Pancreas (tissue), 10 donors: ENCODE measurements around the gene L2HGDH. TPM values are rescaled to one million over a fixed set of nuclear protein-coding genes. Genes with fewer than 3 reads are reported as not detected.
"Not testable (repeated sequence)": the region's sequence is repeated elsewhere in the genome, so short reads cannot be mapped to it uniquely, and the experiment has no call there.

Source experiments
- ATAC-seq, 4 donors: fragments of 200-7000 bp; cut with Tn5 transposase; one replicate each; pipeline versions ENCODE4 v1.8.0 to v1.9.1; 2020; ENCODE audit warnings: mild to moderate bottlenecking in 4 of 4, moderate library complexity in 4 of 4
- DNase-seq, 6 donors: peaks; one replicate each; pipeline ENCODE4 v3.0.0-alpha.2; 2020
- FAIRE-seq: peaks from 2 replicates; lab custom pipeline; 2012; peaks lifted over from hg19 to GRCh38; lab: Jason Lieb, UNC
- H3K27ac ChIP-seq, 4 donors: fragments of 200-600 bp; sonication (generic); 1 replicate in 3 of 4; 2 replicates in 1 of 4; pipeline versions ENCODE4 v1.5.0 to v1.8.0; 2020
- H3K27me3 ChIP-seq, 4 donors: fragments of 200-600 bp; one replicate each; pipeline ENCODE4 v1.8.0; 2021
- H3K36me3 ChIP-seq, 3 donors: fragments of 200-600 bp; sonication (generic) in 1 of 3; one replicate each; pipeline versions ENCODE4 v1.5.0 to v1.8.0; 2020 to 2021
- H3K4me1 ChIP-seq, 3 donors: fragments of 200-600 bp; one replicate each; pipeline ENCODE4 v1.8.0; 2021
- H3K4me3 ChIP-seq, 4 donors: fragments of 200-600 bp; sonication (generic) in 2 of 4; one replicate each; pipeline versions ENCODE4 v1.5.0 to v1.8.0; 2020 to 2021
- H3K9me3 ChIP-seq, 4 donors: fragments of 200-600 bp; one replicate each; pipeline ENCODE4 v1.8.0; 2021
- WGBS, 2 donors: extraction: QIAGEN DNeasy Blood & Tissue Kit; methylation state at CpG; one replicate each; pipeline ENCODE4 v1.1.7; 2013; 5-methylcytosine and 5-hydroxymethylcytosine counted together
- intact Hi-C, 3 donors: fragments of 100-400 bp; cut with DNase I; formaldehyde crosslinking; loops; one replicate each; pipeline versions ENCODE4 v1.11.1 to v1.14.2; 2022
- polyA plus RNA-seq, 2 donors: library from polyadenylated mRNA; stranded (reverse); fragments of 200-250 nt; gene quantifications; one replicate each; pipeline ENCODE4 v1.2.3, GENCODE V29; 2013
- total RNA-seq, 6 donors: library from RNA; stranded (reverse); fragmentation: NEBNext Ultra II Directional in 4 of 6; extraction: Animal tissue kit (Norgen Biotek cat#: 25700) in 4 of 6; gene quantifications; one replicate each; pipeline versions ENCODE4 v1.2.1 to v1.2.4, GENCODE V29; 2021 to 2023
- TF ChIP-seq, protein P1 (sequence below), 4 donors: fragments of 200-600 bp; sonication (generic) in 3 of 4; IDR thresholded peaks; one replicate each; pipeline versions ENCODE4 v1.5.0 to v1.8.0; 2021; ENCODE audit warnings: antibody characterized with exemption in 4 of 4
- donor health status: healthy with polysubstance abuse.
- donor health status: DM: no; HTN: no; CAD: no; lungs with moderate emphysema.
- donor health status: DM: no; HTN: no; CAD: no.
- donor health status: control.
- donor health status: control.
- donor health status: Bipolar disorder and iron deficiency.
- donor health status: DM: yes; HTN: yes; CAD: no.
- donor health status: DM: no; HTN: no; CAD: no.
- donor health status: DM: no; HTN: no; CAD: no.
- donor health status: DM: yes; HTN: yes; CAD: no.

Gene L2HGDH
- total and polyA plus RNA-seq, 8 donors: 0.99 to 5.1 (median 3.4) TPM

DNA sequence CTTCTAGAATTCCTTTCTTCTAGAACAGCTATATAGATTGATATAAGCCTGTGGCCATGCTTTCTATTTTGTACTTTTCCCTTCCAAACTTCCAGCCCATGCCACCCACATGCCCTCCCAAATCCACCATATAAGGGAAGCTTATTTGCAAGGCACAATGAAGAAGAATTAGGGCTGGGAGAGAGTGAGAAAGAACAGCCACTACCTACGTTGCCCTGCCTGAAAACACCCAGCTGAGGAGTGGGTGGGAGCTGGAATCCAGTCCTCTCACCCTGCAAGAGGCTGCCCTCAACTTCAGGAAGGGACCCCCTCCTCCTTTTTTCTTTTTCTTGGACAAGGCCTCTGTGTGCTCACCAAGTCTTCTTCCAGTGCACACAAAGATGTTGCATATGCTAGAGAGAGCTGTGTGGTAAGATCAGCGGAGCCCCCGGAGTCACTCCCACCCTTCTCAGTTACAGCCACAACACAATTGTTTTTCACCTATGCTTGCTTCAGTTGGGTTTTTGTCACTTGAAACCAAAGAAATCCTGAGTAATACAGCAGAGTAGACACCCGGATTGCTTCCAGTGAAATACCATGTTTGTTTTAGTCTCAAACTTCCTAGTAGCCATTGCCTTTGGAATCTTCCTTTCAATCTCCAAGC lies 45.8 kb upstream of the L2HGDH start:
- no peaks in the 10 kb centered on the region for H3K27me3 ChIP-seq
- ATAC-seq: no peak
- no peak overlapping the region for H3K4me3 ChIP-seq
- H3K27ac ChIP-seq: no peak overlapping the region
- no peaks in the 10 kb centered on the region for H3K9me3 ChIP-seq
- peaks cover 0 to 6% (median 0%) of the 10 kb centered on the region in 3 donors for H3K4me1 ChIP-seq
- no peak for FAIRE-seq
- TF ChIP-seq, protein P1, sequence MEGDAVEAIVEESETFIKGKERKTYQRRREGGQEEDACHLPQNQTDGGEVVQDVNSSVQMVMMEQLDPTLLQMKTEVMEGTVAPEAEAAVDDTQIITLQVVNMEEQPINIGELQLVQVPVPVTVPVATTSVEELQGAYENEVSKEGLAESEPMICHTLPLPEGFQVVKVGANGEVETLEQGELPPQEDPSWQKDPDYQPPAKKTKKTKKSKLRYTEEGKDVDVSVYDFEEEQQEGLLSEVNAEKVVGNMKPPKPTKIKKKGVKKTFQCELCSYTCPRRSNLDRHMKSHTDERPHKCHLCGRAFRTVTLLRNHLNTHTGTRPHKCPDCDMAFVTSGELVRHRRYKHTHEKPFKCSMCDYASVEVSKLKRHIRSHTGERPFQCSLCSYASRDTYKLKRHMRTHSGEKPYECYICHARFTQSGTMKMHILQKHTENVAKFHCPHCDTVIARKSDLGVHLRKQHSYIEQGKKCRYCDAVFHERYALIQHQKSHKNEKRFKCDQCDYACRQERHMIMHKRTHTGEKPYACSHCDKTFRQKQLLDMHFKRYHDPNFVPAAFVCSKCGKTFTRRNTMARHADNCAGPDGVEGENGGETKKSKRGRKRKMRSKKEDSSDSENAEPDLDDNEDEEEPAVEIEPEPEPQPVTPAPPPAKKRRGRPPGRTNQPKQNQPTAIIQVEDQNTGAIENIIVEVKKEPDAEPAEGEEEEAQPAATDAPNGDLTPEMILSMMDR (IDR thresholded peaks at IDR 0.05): no peak
- no peaks in the 10 kb centered on the region for H3K36me3 ChIP-seq
- DNase-seq: no peak
- WGBS, 2 donors: 82 to 88% methylated on average over 4 of the region's 4 CpGs
- intact Hi-C loops: no loop called here

GRCh38 chr14:50357124-50357523 lies 45.1 kb upstream of the L2HGDH start:
- no peaks in the 10 kb centered on the region for H3K27me3 ChIP-seq
- FAIRE-seq (no peak), ATAC-seq (no peak), DNase-seq (no peak)
- 84 to 91% methylated on average over 6 of the region's 6 CpGs for WGBS, 2 donors
- TF ChIP-seq, protein P1 (IDR thresholded peaks at IDR 0.05): no peak
- no peaks in the 10 kb centered on the region for H3K36me3 ChIP-seq
- intact Hi-C loops: no loop called here
- peaks cover 0 to 6% (median 0%) of the 10 kb centered on the region in 3 donors for H3K4me1 ChIP-seq
- no peaks in the 10 kb centered on the region for H3K9me3 ChIP-seq
- no peak overlapping the region for H3K27ac ChIP-seq
- H3K4me3 ChIP-seq: no peak overlapping the region

DNA sequence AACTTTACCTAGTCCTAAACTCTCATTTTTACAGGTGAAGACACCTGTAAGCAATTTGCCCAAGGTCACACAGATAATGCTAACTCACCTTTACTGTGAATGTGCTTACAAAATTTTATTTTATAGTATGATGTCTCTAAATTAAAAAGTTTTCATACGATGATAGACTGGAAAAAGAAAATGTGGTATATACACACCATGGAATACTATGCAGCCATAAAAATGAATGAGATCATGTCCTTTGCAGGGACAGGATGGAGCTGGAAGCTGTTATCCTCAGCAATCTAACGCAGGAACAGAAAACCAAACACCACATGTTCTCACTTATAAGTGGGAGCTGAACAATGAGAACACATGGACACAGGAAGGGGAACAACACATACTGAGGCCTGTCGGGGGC lies 44.3 kb upstream of the L2HGDH start:
- H3K4me3 ChIP-seq, H3K36me3 ChIP-seq, H3K9me3 ChIP-seq, FAIRE-seq, ATAC-seq, H3K4me1 ChIP-seq, H3K27ac ChIP-seq, intact Hi-C loops, H3K27me3 ChIP-seq, DNase-seq: not testable (repeated sequence)
- WGBS, 2 donors: 87 to 89% methylated on average over 3 of the region's 3 CpGs

DNA sequence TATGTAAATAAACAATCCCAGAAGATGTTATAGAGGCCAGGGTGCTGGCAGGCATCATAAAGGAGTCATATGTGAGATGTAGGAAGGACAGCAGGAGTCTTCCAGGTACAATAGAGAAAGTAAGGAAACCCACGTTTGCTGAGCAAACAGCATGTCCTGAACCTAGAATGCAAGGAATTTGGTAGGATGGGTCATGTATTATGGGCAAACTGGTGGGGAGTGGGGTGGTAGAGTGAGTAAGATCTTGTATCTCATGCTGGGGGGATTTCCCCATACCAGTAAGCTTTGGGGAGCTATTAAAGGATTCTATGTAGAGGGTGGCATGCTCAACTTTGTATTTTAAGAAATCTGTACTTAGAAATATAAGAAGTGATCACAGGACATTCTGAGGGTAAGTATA lies 43.7 kb upstream of the L2HGDH start:
- 86 to 89% methylated on average over 1 of the region's 1 CpG for WGBS, 2 donors
- no peaks in the 10 kb centered on the region for H3K9me3 ChIP-seq
- intact Hi-C loops: no loop called here
- no peaks in the 10 kb centered on the region for H3K36me3 ChIP-seq
- no peaks in the 10 kb centered on the region for H3K27me3 ChIP-seq
- DNase-seq (no peak), FAIRE-seq (no peak), ATAC-seq (no peak)
- TF ChIP-seq, protein P1 (IDR thresholded peaks at IDR 0.05): no peak
- H3K4me1 ChIP-seq: peaks cover 0 to 6% (median 0%) of the 10 kb centered on the region in 3 donors
- H3K27ac ChIP-seq: no peak overlapping the region
- H3K4me3 ChIP-seq: no peak overlapping the region

GRCh38 chr14:50354527-50354926 lies 42.5 kb upstream of the L2HGDH start:
- 33 to 66% methylated on average over 1 of the region's 1 CpG for WGBS, 2 donors

More at GRCh38 chr14:50354527-50354926, 42.5 kb upstream of the L2HGDH start:
- ATAC-seq: no peak
- Histone ChIP-seq H3K4me3 (no peak overlapping the region), H3K27me3 (no peaks in the 10 kb centered on the region), H3K27ac (no peak overlapping the region), H3K9me3 (no peaks in the 10 kb centered on the region), H3K36me3 (no peaks in the 10 kb centered on the region), H3K4me1 (peaks cover 0 to 3% (median 0%) of the 10 kb centered on the region in 3 donors)
- no peak for DNase-seq
- no peak for FAIRE-seq
- intact Hi-C loops: no loop called here
- TF ChIP-seq, protein P1 (IDR thresholded peaks at IDR 0.05): no peak
